H1 (cell line): Measurements from ENCODE around the gene CCNE1. TPM values are rescaled to one million over a fixed set of nuclear protein-coding genes. Genes with fewer than 3 reads are reported as not detected.

Experiments used
- KDM1A ChIP-seq: fragments of 200-600, 300-600 bp; sonication (generic); IDR thresholded peaks from 2 replicates; pipeline ENCODE4 v1.7.1; 2016; ENCODE audit warnings: mild to moderate bottlenecking, low read length, borderline replicate concordance
- RAD21 ChIP-seq, 2 experiments: IDR thresholded peaks in 1 of 2; conservative IDR thresholded peaks in 1 of 2; 2 replicates each; pipeline ENCODE4 v1.6.1; 2011; ENCODE audit warnings: low read depth in 2 of 2, low read length in 2 of 2, improper control_type of control experiment in 1 of 2, inconsistent platforms in 1 of 2, mild to moderate bottlenecking in 1 of 2, moderate library complexity in 1 of 2
- polyA plus RNA-seq, 7 experiments: library from polyadenylated mRNA; depleted of rRNA in 3 of 7; stranded (reverse) in 5 of 7; unstranded in 2 of 7; fragments of >200 nt in 5 of 7; fragments of 200-250 nt in 2 of 7; gene quantifications; 1 replicate in 5 of 7; 2 replicates in 1 of 7; 4 replicates in 1 of 7; pipeline versions ENCODE4 v1.2.1 to v1.2.3, GENCODE V29; 2011 to 2013; ENCODE audit warnings: missing spikeins in 2 of 7, mixed read lengths in 2 of 7
- total RNA-seq: library from RNA; stranded (reverse); fragmentation: NEBNext Ultra II Directional; extraction: Animal tissue kit (Norgen Biotek cat#: 25700); gene quantifications from 2 replicates; pipeline ENCODE4 v1.2.1, GENCODE V29; 2021
- TF ChIP-seq, protein P1 (sequence below): fragments of 300-600 bp; sonication (generic); IDR thresholded peaks from 2 replicates; pipeline ENCODE4 v1.7.1; 2012; ENCODE audit warnings: low read length, moderate library complexity, mild to moderate bottlenecking, inconsistent platforms; ENCODE audit not compliant: insufficient replicate concordance
- TF ChIP-seq, protein P2 (sequence below), 3 experiments: IDR thresholded peaks; 1 replicate in 2 of 3; 2 replicates in 1 of 3; pipeline versions ENCODE4 v1.5.1 to v1.6.1; 2011; ENCODE audit warnings: low read length in 3 of 3, mild to moderate bottlenecking in 3 of 3, inconsistent platforms in 2 of 3, low read depth in 1 of 3, moderate library complexity in 1 of 3; ENCODE audit not compliant: insufficient read depth in 1 of 3; ENCODE audit errors: control extremely low read depth in 1 of 3

Gene CCNE1
- total and polyA plus RNA-seq, 2 of the 8 experiments (the other 6 are each of a cell fraction or from before 2014, with no cell fraction given): 43.2 to 44.6 TPM

DNA sequence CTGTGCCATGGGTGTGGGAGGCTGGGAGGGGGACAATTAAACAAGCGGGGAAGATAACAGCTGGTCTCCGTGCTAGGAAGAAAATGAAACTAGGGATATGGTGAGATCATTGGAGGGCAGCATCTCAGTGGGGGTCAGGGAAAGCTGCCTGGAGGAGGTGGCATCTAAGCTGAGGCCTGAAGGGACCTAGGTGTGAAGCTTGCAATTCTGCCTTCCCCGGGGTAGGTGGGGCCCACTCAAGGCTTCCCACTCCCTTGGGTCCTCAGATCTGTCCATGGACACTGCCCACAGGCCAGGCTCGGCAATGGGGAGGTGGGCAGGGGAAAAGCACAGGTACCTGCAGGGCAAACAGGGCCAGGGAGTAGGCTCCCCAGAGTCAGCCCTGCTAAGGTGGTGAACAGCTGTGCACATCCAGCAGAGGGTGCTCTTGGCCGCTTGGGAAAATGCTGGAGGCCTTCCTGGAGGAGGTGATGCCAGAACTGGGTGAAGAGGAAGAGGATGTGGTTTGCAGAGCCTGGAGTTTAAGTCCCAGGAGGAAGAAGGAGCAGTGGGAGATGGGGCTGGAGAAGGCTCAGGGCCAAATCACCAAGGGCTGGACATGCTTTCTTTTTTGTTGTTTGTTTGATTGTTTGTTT, 25.7 kb upstream of the CCNE1 start (continued):
- TF ChIP-seq, protein P1, sequence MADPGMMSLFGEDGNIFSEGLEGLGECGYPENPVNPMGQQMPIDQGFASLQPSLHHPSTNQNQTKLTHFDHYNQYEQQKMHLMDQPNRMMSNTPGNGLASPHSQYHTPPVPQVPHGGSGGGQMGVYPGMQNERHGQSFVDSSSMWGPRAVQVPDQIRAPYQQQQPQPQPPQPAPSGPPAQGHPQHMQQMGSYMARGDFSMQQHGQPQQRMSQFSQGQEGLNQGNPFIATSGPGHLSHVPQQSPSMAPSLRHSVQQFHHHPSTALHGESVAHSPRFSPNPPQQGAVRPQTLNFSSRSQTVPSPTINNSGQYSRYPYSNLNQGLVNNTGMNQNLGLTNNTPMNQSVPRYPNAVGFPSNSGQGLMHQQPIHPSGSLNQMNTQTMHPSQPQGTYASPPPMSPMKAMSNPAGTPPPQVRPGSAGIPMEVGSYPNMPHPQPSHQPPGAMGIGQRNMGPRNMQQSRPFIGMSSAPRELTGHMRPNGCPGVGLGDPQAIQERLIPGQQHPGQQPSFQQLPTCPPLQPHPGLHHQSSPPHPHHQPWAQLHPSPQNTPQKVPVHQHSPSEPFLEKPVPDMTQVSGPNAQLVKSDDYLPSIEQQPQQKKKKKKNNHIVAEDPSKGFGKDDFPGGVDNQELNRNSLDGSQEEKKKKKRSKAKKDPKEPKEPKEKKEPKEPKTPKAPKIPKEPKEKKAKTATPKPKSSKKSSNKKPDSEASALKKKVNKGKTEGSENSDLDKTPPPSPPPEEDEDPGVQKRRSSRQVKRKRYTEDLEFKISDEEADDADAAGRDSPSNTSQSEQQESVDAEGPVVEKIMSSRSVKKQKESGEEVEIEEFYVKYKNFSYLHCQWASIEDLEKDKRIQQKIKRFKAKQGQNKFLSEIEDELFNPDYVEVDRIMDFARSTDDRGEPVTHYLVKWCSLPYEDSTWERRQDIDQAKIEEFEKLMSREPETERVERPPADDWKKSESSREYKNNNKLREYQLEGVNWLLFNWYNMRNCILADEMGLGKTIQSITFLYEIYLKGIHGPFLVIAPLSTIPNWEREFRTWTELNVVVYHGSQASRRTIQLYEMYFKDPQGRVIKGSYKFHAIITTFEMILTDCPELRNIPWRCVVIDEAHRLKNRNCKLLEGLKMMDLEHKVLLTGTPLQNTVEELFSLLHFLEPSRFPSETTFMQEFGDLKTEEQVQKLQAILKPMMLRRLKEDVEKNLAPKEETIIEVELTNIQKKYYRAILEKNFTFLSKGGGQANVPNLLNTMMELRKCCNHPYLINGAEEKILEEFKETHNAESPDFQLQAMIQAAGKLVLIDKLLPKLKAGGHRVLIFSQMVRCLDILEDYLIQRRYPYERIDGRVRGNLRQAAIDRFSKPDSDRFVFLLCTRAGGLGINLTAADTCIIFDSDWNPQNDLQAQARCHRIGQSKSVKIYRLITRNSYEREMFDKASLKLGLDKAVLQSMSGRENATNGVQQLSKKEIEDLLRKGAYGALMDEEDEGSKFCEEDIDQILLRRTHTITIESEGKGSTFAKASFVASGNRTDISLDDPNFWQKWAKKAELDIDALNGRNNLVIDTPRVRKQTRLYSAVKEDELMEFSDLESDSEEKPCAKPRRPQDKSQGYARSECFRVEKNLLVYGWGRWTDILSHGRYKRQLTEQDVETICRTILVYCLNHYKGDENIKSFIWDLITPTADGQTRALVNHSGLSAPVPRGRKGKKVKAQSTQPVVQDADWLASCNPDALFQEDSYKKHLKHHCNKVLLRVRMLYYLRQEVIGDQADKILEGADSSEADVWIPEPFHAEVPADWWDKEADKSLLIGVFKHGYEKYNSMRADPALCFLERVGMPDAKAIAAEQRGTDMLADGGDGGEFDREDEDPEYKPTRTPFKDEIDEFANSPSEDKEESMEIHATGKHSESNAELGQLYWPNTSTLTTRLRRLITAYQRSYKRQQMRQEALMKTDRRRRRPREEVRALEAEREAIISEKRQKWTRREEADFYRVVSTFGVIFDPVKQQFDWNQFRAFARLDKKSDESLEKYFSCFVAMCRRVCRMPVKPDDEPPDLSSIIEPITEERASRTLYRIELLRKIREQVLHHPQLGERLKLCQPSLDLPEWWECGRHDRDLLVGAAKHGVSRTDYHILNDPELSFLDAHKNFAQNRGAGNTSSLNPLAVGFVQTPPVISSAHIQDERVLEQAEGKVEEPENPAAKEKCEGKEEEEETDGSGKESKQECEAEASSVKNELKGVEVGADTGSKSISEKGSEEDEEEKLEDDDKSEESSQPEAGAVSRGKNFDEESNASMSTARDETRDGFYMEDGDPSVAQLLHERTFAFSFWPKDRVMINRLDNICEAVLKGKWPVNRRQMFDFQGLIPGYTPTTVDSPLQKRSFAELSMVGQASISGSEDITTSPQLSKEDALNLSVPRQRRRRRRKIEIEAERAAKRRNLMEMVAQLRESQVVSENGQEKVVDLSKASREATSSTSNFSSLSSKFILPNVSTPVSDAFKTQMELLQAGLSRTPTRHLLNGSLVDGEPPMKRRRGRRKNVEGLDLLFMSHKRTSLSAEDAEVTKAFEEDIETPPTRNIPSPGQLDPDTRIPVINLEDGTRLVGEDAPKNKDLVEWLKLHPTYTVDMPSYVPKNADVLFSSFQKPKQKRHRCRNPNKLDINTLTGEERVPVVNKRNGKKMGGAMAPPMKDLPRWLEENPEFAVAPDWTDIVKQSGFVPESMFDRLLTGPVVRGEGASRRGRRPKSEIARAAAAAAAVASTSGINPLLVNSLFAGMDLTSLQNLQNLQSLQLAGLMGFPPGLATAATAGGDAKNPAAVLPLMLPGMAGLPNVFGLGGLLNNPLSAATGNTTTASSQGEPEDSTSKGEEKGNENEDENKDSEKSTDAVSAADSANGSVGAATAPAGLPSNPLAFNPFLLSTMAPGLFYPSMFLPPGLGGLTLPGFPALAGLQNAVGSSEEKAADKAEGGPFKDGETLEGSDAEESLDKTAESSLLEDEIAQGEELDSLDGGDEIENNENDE: no peak
- TF ChIP-seq RAD21 (IDR thresholded peaks at IDR 0.05 in 1 of 2, conservative IDR thresholded peaks at IDR 0.05 in 1 of 2; ENCODE audit: low read depth in 2 of 2, low read length in 2 of 2): peak; percentile 74 to 80
- TF ChIP-seq KDM1A: peak; percentile 68; the same call in 1 of the 2 replicates
- TF ChIP-seq, protein P2, sequence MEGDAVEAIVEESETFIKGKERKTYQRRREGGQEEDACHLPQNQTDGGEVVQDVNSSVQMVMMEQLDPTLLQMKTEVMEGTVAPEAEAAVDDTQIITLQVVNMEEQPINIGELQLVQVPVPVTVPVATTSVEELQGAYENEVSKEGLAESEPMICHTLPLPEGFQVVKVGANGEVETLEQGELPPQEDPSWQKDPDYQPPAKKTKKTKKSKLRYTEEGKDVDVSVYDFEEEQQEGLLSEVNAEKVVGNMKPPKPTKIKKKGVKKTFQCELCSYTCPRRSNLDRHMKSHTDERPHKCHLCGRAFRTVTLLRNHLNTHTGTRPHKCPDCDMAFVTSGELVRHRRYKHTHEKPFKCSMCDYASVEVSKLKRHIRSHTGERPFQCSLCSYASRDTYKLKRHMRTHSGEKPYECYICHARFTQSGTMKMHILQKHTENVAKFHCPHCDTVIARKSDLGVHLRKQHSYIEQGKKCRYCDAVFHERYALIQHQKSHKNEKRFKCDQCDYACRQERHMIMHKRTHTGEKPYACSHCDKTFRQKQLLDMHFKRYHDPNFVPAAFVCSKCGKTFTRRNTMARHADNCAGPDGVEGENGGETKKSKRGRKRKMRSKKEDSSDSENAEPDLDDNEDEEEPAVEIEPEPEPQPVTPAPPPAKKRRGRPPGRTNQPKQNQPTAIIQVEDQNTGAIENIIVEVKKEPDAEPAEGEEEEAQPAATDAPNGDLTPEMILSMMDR (IDR thresholded peaks at IDR 0.05; ENCODE audit: control extremely low read depth in 1 of 3, insufficient read depth in 1 of 3, low read depth in 1 of 3, low read length in 3 of 3): peak; percentile 72 to 86 (median 85)
